Brain microvascular endothelial cell (primary cell): ENCODE data around the gene PTGDS.

Experiments used
- DNase-seq: peaks from one replicate; pipeline ENCODE4 v3.0.0-alpha.2; 2020
- H3K27ac ChIP-seq: fragments of 250-450 bp; sonication (Bioruptor Pico); 2 replicates; pipeline ENCODE4 v1.5.1; 2020; ENCODE audit warnings: mild to moderate bottlenecking, moderate library complexity
- H3K27me3 ChIP-seq: fragments of 250-450 bp; sonication (Bioruptor Pico); replicated peaks from 2 replicates; pipeline ENCODE4 v1.5.1; 2020; ENCODE audit warnings: mild to moderate bottlenecking
- H3K36me3 ChIP-seq: fragments of 250-450 bp; sonication (Bioruptor Pico); replicated peaks from 2 replicates; pipeline ENCODE4 v1.5.1; 2020; ENCODE audit warnings: mild to moderate bottlenecking
- H3K4me3 ChIP-seq: 2 replicates; pipeline ENCODE4 v1.5.1; 2011; ENCODE audit warnings: low read depth, mild to moderate bottlenecking, control low read depth, low read length, moderate library complexity
- in situ Hi-C: cut with HindIII; loops from 2 replicates; pipeline ENCODE4 v1.10.0; 2017; ENCODE audit warnings: low sequenced_read_pairs, low pct_ligation_motif_present
- TF ChIP-seq, protein P1 (sequence below): IDR thresholded peaks from 2 replicates; pipeline ENCODE4 v1.5.1; 2011; ENCODE audit warnings: low read depth, mild to moderate bottlenecking, moderate library complexity, low read length, control low read depth, inconsistent platforms; ENCODE audit errors: missing control alignments

The PTGDS gene

GRCh38 chr9:137026828-137027227 is 49.5 kb downstream of the PTGDS start:
- no peak for DNase-seq
- TF ChIP-seq, protein P1, sequence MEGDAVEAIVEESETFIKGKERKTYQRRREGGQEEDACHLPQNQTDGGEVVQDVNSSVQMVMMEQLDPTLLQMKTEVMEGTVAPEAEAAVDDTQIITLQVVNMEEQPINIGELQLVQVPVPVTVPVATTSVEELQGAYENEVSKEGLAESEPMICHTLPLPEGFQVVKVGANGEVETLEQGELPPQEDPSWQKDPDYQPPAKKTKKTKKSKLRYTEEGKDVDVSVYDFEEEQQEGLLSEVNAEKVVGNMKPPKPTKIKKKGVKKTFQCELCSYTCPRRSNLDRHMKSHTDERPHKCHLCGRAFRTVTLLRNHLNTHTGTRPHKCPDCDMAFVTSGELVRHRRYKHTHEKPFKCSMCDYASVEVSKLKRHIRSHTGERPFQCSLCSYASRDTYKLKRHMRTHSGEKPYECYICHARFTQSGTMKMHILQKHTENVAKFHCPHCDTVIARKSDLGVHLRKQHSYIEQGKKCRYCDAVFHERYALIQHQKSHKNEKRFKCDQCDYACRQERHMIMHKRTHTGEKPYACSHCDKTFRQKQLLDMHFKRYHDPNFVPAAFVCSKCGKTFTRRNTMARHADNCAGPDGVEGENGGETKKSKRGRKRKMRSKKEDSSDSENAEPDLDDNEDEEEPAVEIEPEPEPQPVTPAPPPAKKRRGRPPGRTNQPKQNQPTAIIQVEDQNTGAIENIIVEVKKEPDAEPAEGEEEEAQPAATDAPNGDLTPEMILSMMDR: no peak
- in situ Hi-C loops: loop anchor here (25.0 kb wide), 2 partner anchors 90 to 215 kb away; partner anchors contain the start of genes C8G, FBXW5 and RABL6
- H3K4me3 ChIP-seq: no peak overlapping the region
- no peaks in the 10 kb centered on the region for H3K27me3 ChIP-seq
- no peak overlapping the region for H3K27ac ChIP-seq
- no peaks in the 10 kb centered on the region for H3K36me3 ChIP-seq

DNA sequence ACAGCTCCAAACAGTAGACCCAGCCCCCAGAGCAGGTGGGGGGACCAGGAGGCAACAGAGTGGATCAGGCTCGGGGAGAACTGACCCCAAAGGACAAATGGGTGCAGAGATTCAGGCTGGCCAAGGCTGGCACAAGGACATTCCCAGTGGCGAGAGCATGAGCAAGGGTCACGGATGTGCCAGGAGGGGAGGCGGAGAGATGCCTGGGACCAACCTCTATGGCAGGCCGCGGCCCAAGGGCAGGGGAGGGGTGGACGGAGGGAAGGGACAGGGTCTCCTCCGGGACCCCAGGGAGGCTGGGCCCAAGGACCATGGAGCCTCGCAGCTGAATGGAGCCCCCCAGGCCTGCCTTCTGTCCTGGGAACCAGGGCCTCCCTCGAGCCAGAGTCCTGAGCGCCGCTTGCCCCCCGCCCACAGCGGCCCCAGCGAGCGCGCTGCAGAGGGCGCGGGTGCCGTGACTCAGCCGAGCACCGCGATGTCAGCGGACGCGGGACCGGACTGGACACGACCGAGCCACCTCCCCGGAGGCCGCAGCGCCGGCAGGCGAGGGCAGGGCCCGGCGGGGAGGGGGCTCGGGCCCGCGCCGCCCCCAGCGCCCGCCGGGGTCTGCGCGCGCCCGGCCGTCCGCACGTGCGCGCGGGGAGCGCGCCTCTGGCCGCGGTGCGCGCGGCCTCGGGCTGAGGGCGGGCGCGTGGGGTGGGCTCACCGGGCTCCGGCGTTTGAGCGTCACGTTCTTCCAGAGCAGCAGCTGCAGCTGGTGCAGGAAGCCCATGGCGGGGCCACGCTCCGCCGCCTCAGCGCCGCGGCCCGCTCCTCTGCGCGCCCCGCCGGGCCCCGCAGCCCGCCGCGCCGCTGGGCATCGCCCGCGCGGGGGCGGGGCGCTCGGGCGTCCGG is 50.3 kb downstream of the PTGDS start, which contains the start of gene ABCA2:
Gene ABCA2, minus strand, starts transcription at position 869 of the 894 bp plus-strand sequence. Its CDS starts 97 bp downstream, at position 772.
- peak within 1 kb of the TSS; percentile 48 for H3K4me3 ChIP-seq
- H3K27ac ChIP-seq: no peak within 1 kb of the TSS
- TF ChIP-seq, protein P1: no peak
- no peaks in the 10 kb centered on the region for H3K27me3 ChIP-seq
- DNase-seq: no peak
- H3K36me3 ChIP-seq: no peaks in the 10 kb centered on the region
- in situ Hi-C loops: loop anchor here (25.0 kb wide), 2 partner anchors 90 to 215 kb away; partner anchors contain the start of genes C8G, FBXW5 and RABL6

GRCh38 chr9:137028263-137029057 is 51.2 kb downstream of the PTGDS start:
- Histone ChIP-seq H3K36me3 (no peaks in the 10 kb centered on the region), H3K27ac (no peak overlapping the region), H3K4me3 (peak overlapping the region; percentile 48), H3K27me3 (no peaks in the 10 kb centered on the region)
- in situ Hi-C loops: loop anchor here (25.0 kb wide), 2 partner anchors 91 to 216 kb away; partner anchors contain the start of genes C8G, FBXW5 and RABL6
- TF ChIP-seq, protein P1: peak; percentile 59
- no peak for DNase-seq

DNA sequence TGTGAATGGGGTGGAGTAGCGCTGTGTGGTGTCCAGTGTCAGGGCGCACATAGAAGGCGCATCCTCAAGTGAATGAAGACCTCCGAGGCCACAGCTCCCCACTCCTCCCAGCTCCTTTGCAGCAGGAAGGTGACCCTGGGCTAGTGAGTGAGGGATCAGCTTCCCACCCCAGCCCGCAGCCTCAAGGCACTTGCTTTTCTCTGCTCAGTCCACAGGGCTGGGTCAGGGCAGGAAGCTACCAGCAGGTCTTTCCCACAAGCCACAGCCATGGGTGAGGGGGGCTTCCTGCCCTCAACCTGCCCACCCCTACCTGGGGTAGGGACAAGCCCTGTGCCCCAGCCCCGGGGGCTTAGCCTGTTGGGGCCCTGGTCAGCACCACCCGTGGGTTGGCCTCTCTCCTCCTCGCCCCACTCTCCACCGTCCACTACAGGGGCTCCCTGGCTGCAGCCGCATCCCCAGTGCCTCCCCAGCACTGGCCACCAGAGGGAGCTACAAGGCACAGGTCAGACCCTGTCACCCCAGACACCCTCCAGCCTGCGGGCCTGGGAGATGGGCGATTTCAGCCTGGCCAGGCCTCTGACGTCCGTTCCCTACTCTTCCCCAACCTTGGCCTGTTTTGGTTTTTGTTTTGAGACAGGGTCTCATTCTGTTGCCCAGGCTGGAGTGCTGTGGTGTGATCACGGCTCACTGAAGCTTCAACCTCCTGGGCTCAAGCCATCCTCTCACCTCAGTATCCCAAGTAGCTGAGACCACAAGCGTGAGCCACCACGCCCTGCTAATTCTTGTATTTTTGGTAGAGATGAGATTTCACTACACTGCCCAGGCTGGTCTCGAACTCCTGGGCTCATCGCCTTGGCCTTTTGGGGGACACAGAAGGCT is 52.0 kb downstream of the PTGDS start:
- no peaks in the 10 kb centered on the region for H3K36me3 ChIP-seq
- in situ Hi-C loops: loop anchor here (25.0 kb wide), 2 partner anchors 92 to 217 kb away; partner anchors contain the start of genes C8G, FBXW5 and RABL6
- no peaks in the 10 kb centered on the region for H3K27me3 ChIP-seq
- H3K27ac ChIP-seq: no peak overlapping the region
- peak; percentile 49 for DNase-seq
- H3K4me3 ChIP-seq: no peak overlapping the region
- TF ChIP-seq, protein P1: peak; percentile 95

DNA sequence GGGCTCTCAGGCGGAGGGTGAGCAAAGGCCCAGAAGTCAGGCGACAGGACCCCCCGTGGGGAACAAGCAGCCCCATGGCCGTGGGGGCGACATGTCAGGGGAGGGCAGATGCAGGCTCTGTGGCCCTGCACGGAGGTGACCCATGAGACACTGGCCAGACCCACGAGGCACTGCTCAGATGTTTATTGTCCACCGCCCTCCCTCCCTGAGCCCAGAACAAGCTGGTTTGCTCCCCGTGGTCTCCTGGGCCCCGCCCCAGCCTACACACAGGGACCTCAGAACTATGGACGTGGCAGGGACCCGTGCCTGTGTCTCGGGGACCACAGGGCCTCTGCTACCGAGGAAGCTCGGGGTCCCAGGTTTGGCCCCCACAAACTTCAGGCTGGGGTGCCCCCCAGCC is 52.7 kb downstream of the PTGDS start:
- TF ChIP-seq, protein P1: no peak
- in situ Hi-C loops: loop anchor here (25.0 kb wide), 2 partner anchors 93 to 218 kb away; partner anchors contain the start of genes C8G, FBXW5 and RABL6
- DNase-seq: no peak
- H3K4me3 ChIP-seq: no peak overlapping the region
- H3K27me3 ChIP-seq: no peaks in the 10 kb centered on the region
- H3K36me3 ChIP-seq: no peaks in the 10 kb centered on the region
- no peak overlapping the region for H3K27ac ChIP-seq
